ENCODE results near the gene MPC1L.

Gene MPC1L

DNA sequence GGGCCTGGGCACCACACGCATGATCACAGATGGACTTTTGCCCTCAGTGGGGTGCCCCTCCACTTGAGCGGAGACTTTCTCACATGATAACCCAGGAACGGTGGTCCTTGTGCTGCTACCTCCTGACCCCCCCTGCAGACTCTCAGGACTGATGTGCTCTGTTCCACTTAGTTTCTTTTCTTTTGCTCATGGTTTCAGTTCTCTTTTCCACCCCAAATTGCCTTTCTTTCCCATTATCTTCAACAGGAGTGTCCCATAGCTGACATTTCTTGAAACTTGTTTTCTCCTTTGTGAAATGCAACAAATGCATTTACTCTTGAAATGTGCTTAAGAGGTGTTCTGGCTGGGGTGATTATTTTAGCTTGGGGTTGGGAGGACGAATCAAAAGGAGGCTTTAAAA, 9.0 kb downstream of the MPC1L start:
- DNase-seq (ENCODE audit: low spot score): no peak

DNA sequence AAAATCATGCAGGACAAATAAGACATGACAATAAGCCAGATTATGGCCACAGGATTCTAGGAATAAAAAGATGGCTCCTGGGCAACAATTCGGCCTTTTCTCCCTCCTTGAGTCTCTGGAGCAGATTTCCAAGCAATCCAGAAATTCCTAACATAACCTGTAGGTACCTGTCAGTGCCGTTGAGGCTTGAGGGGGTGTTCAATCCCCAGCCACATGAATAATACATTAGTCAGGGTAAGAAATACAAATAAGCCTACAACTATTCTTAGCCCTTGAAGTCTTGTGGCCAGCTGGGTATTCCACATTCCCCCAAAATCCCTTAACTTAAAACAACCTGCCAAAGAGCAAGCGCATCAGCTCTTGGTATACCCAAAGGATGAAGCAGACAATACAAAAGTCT, 14.5 kb downstream of the MPC1L start:
- DNase-seq (ENCODE audit: low spot score): no peak

- DNase-seq (ENCODE audit: low spot score): no peak
These were observed 20.9 kb downstream of the MPC1L start for GRCh38 chrX:40644176-40644575.

DNA sequence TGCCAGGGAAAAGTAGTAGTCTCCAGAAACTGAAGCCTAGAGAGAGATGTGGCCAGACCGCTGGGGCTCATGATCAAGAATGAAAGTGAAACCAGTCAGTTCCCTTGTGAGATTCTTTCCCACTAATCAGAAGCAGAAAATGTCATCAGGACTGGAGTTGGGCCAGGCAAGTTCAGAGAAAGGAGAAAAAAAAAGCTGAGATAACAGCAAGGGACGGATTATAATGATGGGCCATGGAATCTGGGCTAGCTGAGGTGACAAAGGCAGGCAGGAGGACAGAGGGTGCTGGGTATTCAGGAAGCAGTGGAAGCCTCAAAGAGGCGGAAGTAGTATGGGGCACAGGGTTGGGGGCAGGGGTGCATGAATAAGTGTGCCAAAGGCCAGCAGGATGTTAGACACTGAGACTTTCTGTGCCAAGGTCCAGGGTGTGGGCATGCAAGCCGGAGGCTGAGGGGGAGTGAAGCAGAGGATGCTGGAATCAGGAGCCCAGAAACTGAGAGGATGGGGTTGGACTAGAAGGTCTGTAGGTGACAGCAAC, 21.7 kb downstream of the MPC1L start:
- DNase-seq (ENCODE audit: low spot score): peak; percentile 17

GRCh38 chrX:40646489-40647306, 23.5 kb downstream of the MPC1L start:
- DNase-seq (ENCODE audit: low spot score): no peak

DNA sequence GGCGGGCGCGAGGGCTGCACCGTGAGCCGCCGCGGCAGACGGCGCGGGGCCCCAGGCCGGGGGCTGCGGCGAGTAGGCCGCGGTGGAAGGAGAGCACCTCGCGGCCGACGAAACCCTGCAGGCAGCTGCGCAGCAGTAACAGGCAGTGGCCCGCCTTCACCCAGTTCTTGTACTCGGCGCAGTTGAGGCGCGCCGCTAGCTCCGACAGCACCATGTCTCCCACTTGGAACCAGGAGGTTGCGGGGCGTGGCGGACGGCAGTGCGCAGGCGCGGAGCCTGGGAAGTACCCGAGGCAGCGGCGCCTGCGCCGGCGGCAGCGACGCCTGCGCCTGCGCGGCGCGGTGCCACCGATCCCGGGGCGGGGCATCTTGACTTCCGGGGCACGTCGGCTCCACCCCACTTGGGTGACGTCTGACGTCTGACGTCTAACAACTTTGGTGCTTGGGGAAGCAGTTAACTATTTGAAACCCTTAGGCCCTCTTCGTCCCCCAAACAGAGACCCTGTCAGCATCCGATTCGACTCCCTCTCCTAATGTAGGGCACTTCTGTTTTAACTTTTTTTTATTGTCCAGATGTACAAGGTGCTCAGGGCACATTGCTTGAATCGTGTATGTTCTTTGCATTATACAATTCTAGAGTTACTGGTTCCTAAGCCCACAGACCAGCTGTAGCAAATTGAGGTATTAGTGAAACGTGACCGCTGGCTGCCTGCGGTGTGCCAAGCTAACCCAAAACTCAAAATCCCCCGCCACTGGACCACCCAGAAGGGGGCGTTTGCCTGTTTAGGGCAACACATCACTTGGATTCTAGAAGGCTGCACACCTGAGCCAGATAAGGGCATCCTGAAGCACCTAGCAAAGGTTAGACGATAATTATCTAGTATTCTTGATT, 24.3 kb downstream of the MPC1L start, which contains the start of gene CXorf38:
TSS of gene CXorf38 (minus strand) at position 255 of the 891 bp plus-strand sequence. CDS start at position 214, 41 bp downstream.
- peak; percentile 73 for DNase-seq (ENCODE audit: low spot score)

DNA sequence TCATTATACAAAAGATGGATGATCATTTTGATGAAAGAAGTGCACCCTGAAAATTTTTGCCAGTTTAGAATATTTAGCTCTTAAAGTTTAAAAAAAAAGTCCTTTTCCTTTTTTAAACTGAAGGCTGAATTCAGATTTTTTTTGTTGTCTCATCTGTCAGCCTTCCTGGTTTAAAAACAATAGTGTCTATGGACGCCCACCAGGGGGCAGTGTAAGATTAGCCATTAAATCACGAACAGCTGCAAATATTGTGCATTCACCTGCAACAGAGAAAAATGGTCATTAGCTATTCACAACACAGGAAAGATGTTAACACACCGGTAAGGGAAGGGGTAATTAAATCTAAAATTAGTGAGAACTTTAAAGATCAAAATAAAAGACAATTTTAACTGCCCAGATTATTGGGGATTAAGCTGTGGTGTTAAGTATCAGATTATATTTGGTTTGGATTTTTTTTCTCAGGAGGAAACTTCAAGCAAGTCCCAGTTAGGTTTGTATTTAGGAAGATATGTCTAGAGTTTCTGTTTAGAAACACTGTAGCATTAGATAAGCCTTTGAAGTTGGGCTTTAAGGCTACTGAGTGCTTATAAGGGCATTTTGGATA, 28.5 kb downstream of the MPC1L start:
- DNase-seq (ENCODE audit: low spot score): peak; percentile 7

DNA sequence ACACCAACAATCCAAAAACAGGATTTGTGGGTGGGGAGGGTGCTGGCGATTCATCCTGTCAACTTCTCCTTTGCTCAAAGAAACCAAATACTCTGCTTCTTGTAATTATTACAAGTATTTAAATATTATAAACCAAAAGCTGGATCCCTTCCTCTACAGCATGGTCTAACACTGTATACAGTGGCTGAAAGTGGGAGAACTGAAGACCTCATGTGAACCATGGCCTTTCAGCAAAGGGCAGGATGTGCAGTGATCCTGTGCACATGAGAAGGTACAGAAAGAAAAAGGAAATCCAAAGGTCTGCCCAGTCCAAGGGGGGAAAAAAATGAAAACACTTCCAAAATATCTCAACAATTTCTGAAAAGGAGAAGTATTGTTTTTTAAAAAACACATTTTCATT, 29.4 kb downstream of the MPC1L start:
- no peak for DNase-seq (ENCODE audit: low spot score)

GRCh38 chrX:40653535-40653934, 30.3 kb downstream of the MPC1L start:
- DNase-seq (ENCODE audit: low spot score): no peak

- DNase-seq (ENCODE audit: low spot score): no peak
These were observed 37.2 kb downstream of the MPC1L start for GRCh38 chrX:40660381-40660780.

- DNase-seq (ENCODE audit: low spot score): no peak
These were observed 38.3 kb downstream of the MPC1L start for GRCh38 chrX:40661489-40661888.

DNA sequence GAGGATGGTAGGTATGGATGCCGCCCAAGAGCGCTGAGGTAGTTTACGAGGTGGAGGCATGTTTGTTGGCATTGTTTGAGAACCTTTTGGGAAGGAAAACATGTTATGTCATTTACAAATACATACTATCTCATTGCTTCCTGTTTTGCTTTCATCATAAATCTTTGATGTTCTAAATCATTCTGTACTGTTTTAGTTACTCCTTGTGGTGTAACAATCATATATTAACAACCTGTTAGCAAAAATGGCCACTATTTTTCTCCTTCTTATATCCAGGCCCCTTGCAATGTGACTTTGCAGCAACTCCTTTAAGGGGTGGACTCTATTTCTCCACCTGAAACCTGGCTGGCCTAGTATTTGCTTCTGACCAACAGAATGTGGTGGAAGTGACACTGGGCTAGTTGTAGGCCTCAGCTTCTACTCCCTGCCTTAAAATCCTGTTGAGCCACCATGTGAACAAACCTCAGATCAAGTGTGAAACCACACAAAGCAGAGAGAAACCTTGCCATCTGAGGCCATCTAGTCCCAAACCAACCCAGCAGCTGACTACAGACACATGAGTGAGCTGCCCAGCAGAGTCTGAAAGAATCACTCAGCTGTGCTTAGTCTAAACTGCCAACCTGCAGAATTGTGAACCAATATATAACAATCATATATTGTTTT, 40.0 kb downstream of the MPC1L start:
- no peak for DNase-seq (ENCODE audit: low spot score)

DNA sequence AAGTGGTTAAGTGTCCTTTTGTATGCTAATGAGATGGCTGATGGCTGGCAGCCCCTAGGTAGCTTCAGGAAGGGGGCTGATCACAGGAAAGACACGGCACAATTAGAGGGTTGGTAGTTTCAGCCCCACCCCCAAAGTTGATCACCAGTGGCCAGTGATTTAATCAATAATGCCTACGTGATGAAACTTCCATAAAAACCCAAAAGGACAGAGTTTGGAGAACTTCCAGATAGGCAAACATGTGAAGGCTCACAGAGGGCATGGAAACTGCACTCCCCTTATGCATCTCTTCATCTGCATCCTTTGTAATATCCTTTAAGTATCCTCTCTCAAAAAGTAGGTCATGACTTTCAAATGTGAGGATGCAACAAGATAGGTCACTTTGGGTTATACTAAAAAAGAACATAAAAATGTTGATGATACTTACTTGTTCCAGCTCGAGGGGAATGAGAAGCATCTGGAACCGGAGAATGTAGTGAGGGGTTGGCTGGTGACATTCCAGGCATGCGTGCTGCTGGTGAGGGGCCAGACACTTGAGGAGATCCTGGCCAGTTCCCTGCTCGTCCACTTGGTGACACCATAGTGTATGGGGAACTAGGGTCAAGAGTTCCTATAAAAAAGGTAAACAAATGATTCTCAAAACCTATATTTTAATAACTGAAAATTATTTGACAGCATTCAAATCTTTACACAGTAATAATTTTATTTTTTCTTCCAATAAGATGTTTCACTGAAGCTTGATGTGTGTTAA, 40.8 kb downstream of the MPC1L start:
- DNase-seq (ENCODE audit: low spot score): no peak

DNA sequence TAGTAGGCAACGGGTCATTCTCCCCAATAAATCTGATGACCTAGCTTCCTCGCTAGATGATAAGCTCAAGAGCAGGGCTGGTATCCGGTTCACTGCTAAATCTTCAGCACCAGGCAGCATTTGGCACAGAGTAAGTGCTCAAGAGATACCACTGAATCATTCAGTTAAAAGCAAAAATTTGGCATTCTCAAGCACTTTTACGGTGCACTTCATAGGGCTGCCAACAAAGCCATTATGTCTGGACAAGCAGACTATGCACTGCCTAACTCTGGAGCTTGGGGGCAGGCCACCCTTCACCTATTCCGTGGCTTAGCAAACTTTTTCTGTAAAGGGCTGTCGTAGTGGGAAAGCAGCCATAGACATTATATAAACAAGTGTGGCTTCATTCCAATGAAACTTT, 47.9 kb downstream of the MPC1L start:
- DNase-seq (ENCODE audit: low spot score): no peak

Measured in HuH-7 (cell line).